Endothelial cell of umbilical vein (primary cell): Measurements from ENCODE around the gene AADAC. TPM values are rescaled to one million over a fixed set of nuclear protein-coding genes. Genes with fewer than 3 reads are reported as not detected.
A peak's percentile ranks its signal among the peaks of the same experiment; 100 is the strongest.

Experiments used
- BruUV-seq: library from RNA; stranded (reverse); fragments of 400-500 nt; replicated peaks from 2 replicates; lab custom pipeline; 2021; lab: Mats Ljungman, UMichigan
- CTCF ChIA-PET: fragments of 300-600, 350-600 bp; sonication (Branson Sonifier 250); formaldehyde crosslinking; loops from one replicate; lab custom pipeline; 2021; ENCODE audit warnings: antibody characterized with exemption, inconsistent platforms; lab: Charles Lee
- POLR2A ChIA-PET: fragments of 300-600, 350-600 bp; sonication (Branson Sonifier 250); formaldehyde crosslinking; loops from one replicate; lab custom pipeline; 2021; ENCODE audit warnings: antibody characterized with exemption, inconsistent platforms; lab: Charles Lee
- DNase-seq: peaks from one replicate; pipeline ENCODE4 v3.0.0-alpha.2; 2011; ENCODE audit warnings: low read depth, low spot score
- FAIRE-seq: peaks from 2 replicates; lab custom pipeline; 2011; peaks lifted over from hg19 to GRCh38; lab: Jason Lieb, UNC
- H2AFZ ChIP-seq: 2 replicates; pipeline ENCODE4 v1.6.0; 2012; ENCODE audit warnings: low read depth, low read length, control low read depth, inconsistent platforms
- H3K27ac ChIP-seq: 2 replicates; pipeline ENCODE4 v1.5.1; 2011; ENCODE audit warnings: low read depth, mild to moderate bottlenecking, control low read depth, low read length, moderate library complexity; ENCODE audit not compliant: insufficient read depth
- H3K27me3 ChIP-seq, 2 experiments: 2 replicates each; pipeline versions ENCODE4 v1.6.0 to v1.6.1; 2011; ENCODE audit warnings: low read length in 2 of 2, mixed read lengths in 1 of 2; ENCODE audit not compliant: control insufficient read depth in 2 of 2, insufficient read depth in 2 of 2
- H3K36me3 ChIP-seq, 2 experiments: 2 replicates in 1 of 2; 3 replicates in 1 of 2; pipeline ENCODE4 v1.5.1; 2011; ENCODE audit warnings: low read length in 2 of 2, mild to moderate bottlenecking in 1 of 2, moderate library complexity in 1 of 2; ENCODE audit not compliant: control insufficient read depth in 2 of 2, insufficient read depth in 2 of 2; ENCODE audit errors: extremely low read depth in 1 of 2
- H3K4me1 ChIP-seq: 3 replicates; pipeline ENCODE4 v1.5.1; 2011; ENCODE audit warnings: mild to moderate bottlenecking, low read length; ENCODE audit not compliant: control insufficient read depth, insufficient read depth; ENCODE audit errors: extremely low read depth
- H3K4me2 ChIP-seq: 2 replicates; pipeline ENCODE4 v1.6.1; 2011; ENCODE audit warnings: low read length, control low read depth, mixed read lengths; ENCODE audit not compliant: insufficient read depth
- H3K4me3 ChIP-seq, 3 experiments: fragments of 200-600 bp in 1 of 3; sonication (generic), shearing (Covaris generic) in 1 of 3; replicated peaks in 1 of 3; 2 replicates each; pipeline ENCODE4 v1.5.1; 2011 to 2016; ENCODE audit warnings: control low read depth in 3 of 3, low read length in 3 of 3, mild to moderate bottlenecking in 2 of 3, inconsistent platforms in 1 of 3, low read depth in 1 of 3, moderate library complexity in 1 of 3; ENCODE audit not compliant: insufficient read depth in 1 of 3
- H3K79me2 ChIP-seq: 2 replicates; pipeline ENCODE4 v1.6.0; 2012; ENCODE audit warnings: low read length, inconsistent platforms; ENCODE audit not compliant: control insufficient read depth, insufficient read depth
- H3K9ac ChIP-seq: replicated peaks from 2 replicates; pipeline ENCODE3; 2011; ENCODE audit warnings: low read length, control low read depth; ENCODE audit not compliant: insufficient read depth; ENCODE audit errors: extremely low read depth
- H3K9me1 ChIP-seq: replicated peaks from 3 replicates; pipeline ENCODE4 v1.6.0; 2011; ENCODE audit warnings: mild to moderate bottlenecking, low read length; ENCODE audit not compliant: control insufficient read depth, insufficient read depth; ENCODE audit errors: extremely low read depth
- H3K9me3 ChIP-seq: replicated peaks from 2 replicates; pipeline ENCODE4 v1.5.1; 2012; ENCODE audit warnings: low read length, inconsistent platforms; ENCODE audit not compliant: control insufficient read depth, insufficient read depth
- H4K20me1 ChIP-seq: replicated peaks from 2 replicates; pipeline ENCODE3; 2011; ENCODE audit warnings: mild to moderate bottlenecking, low read length; ENCODE audit not compliant: control insufficient read depth, insufficient read depth; ENCODE audit errors: extremely low read depth
- EZH2 ChIP-seq: IDR thresholded peaks from 2 replicates; pipeline ENCODE4 v1.6.1; 2012; ENCODE audit warnings: borderline replicate concordance, low read depth, mild to moderate bottlenecking, moderate library complexity, low read length, inconsistent platforms; ENCODE audit not compliant: severe bottlenecking
- FOS ChIP-seq: IDR thresholded peaks from 2 replicates; pipeline ENCODE4 v1.6.1; 2011; ENCODE audit warnings: mild to moderate bottlenecking, low read length, moderate library complexity, borderline replicate concordance; ENCODE audit not compliant: insufficient read depth
- GATA2 ChIP-seq: IDR thresholded peaks from 2 replicates; pipeline ENCODE4 v1.7.0; 2011; ENCODE audit warnings: low read depth, mild to moderate bottlenecking, moderate library complexity, mixed read lengths, low read length; ENCODE audit not compliant: insufficient read length, insufficient read depth
- JUN ChIP-seq: IDR thresholded peaks from 2 replicates; pipeline ENCODE4 v1.6.1; 2011; ENCODE audit warnings: borderline replicate concordance, low read depth; ENCODE audit not compliant: insufficient read length, insufficient read depth
- MYC ChIP-seq: IDR thresholded peaks from one replicate; pipeline ENCODE4 v1.6.1; 2011; ENCODE audit warnings: mild to moderate bottlenecking, low read depth, low read length
- POLR2A ChIP-seq: IDR thresholded peaks from 2 replicates; pipeline ENCODE4 v1.6.1; 2012; ENCODE audit warnings: low read depth, mild to moderate bottlenecking, control low read depth, low read length
- POLR2AphosphoS5 ChIP-seq: IDR thresholded peaks from 2 replicates; pipeline ENCODE4 v1.6.1; 2012; ENCODE audit warnings: low read depth, mild to moderate bottlenecking, control low read depth, low read length, moderate library complexity; ENCODE audit not compliant: insufficient read depth
- dilution Hi-C: fragments of 300-500 bp; cut with MboI; formaldehyde crosslinking; loops from one replicate; pipeline ENCODE4 v1.15.0; 2019; ENCODE audit warnings: low sequenced_read_pairs; ENCODE audit not compliant: extremely low pct_ligation_motif_present
- intact Hi-C: fragments of 100-400 bp; cut with micrococcal nuclease; formaldehyde crosslinking; loops from one replicate; pipeline ENCODE4 v1.10.0; 2022
- polyA plus RNA-seq, 4 experiments: library from polyadenylated mRNA; depleted of rRNA in 3 of 4; stranded (reverse) in 3 of 4; unstranded in 1 of 4; fragments of >200 nt; gene quantifications; 2 replicates each; pipeline versions ENCODE4 v1.2.1 to v1.2.3, GENCODE V29; 2011 to 2012; ENCODE audit warnings: missing spikeins in 1 of 4
- total RNA-seq: library from RNA; stranded (reverse); gene quantifications from 2 replicates; pipeline ENCODE4 v1.2.3, GENCODE V29; 2021
- TF ChIP-seq, protein P1 (sequence below): IDR thresholded peaks from 2 replicates; pipeline ENCODE4 v1.6.1; 2011; ENCODE audit not compliant: insufficient read depth, insufficient read length
- TF ChIP-seq, protein P2 (sequence below), 2 donors: IDR thresholded peaks; 1 replicate in 1 of 2; 2 replicates in 1 of 2; pipeline ENCODE4 v1.5.1; 2011; ENCODE audit warnings: low read length in 2 of 2, mild to moderate bottlenecking in 2 of 2, moderate library complexity in 2 of 2, control low read depth in 1 of 2, inconsistent platforms in 1 of 2, low read depth in 1 of 2; ENCODE audit not compliant: insufficient read depth in 1 of 2; ENCODE audit errors: extremely low read depth in 1 of 2

AADAC gene
- total and polyA plus RNA-seq, 2 donors (not counting 3 experiments of a cell fraction or from before 2014, with no cell fraction given) = 0.27 to 0.62 TPM

GRCh38 chr3:151837057-151837456 is 23.1 kb downstream of the AADAC start:
- H3K36me3 ChIP-seq = no peaks in the 10 kb centered on the region
- no peaks in the 10 kb centered on the region for H4K20me1 ChIP-seq
- intact Hi-C loops = loop anchor here (5.0 kb wide), 1 partner anchor 555 kb away; no protein-coding TSS in a partner anchor
- no peak overlapping the region for H3K9ac ChIP-seq
- no TSS peak for BruUV-seq
- peaks cover 20% of the 10 kb centered on the region for H3K4me1 ChIP-seq
- ChIA-PET CTCF (interaction anchor here (1.1 to 4.0 kb wide), 11 partner anchors 21 to 688 kb away, joined by 3 to 171 read pairs (median 5); no protein-coding TSS in a partner anchor), POLR2A (no interaction called here)
- H3K4me3 ChIP-seq = no peak overlapping the region
- DNase-seq = peak; percentile 45
- dilution Hi-C loops = no loop called here
- no peaks in the 10 kb centered on the region for H3K9me1 ChIP-seq
- H2AFZ ChIP-seq = peak overlapping the region; percentile 23
- H3K27ac ChIP-seq = no peak overlapping the region
- TF ChIP-seq POLR2A (no peak), POLR2AphosphoS5 (no peak), GATA2 (no peak), JUN (peak; percentile 31), FOS (peak; percentile 39), EZH2 (no peak), MYC (no peak)
- TF ChIP-seq, protein P1, sequence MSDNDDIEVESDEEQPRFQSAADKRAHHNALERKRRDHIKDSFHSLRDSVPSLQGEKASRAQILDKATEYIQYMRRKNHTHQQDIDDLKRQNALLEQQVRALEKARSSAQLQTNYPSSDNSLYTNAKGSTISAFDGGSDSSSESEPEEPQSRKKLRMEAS = no peak
- TF ChIP-seq, protein P2, sequence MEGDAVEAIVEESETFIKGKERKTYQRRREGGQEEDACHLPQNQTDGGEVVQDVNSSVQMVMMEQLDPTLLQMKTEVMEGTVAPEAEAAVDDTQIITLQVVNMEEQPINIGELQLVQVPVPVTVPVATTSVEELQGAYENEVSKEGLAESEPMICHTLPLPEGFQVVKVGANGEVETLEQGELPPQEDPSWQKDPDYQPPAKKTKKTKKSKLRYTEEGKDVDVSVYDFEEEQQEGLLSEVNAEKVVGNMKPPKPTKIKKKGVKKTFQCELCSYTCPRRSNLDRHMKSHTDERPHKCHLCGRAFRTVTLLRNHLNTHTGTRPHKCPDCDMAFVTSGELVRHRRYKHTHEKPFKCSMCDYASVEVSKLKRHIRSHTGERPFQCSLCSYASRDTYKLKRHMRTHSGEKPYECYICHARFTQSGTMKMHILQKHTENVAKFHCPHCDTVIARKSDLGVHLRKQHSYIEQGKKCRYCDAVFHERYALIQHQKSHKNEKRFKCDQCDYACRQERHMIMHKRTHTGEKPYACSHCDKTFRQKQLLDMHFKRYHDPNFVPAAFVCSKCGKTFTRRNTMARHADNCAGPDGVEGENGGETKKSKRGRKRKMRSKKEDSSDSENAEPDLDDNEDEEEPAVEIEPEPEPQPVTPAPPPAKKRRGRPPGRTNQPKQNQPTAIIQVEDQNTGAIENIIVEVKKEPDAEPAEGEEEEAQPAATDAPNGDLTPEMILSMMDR (IDR thresholded peaks at IDR 0.05; ENCODE audit: extremely low read depth in 1 of 2, insufficient read depth in 1 of 2, low read depth in 1 of 2, low read length in 2 of 2) = no peak
- H3K9me3 ChIP-seq = no peaks in the 10 kb centered on the region
- H3K27me3 ChIP-seq = no peaks in the 10 kb centered on the region
- no peak for FAIRE-seq
- no peak overlapping the region for H3K4me2 ChIP-seq
- no peaks in the 10 kb centered on the region for H3K79me2 ChIP-seq
